Peyer's patch (tissue), 4 donors: ENCODE measurements around the gene CCM2.

ENCODE experiments used
- CTCF ChIP-seq, 6 experiments: fragments of 450-650 bp in 4 of 6; fragments of 200-600 bp in 2 of 6; sonication (generic) in 1 of 6; IDR thresholded peaks; one replicate each; pipeline ENCODE4 v1.5.1; 2017 to 2019; ENCODE audit warnings: antibody characterized with exemption in 6 of 6, mild to moderate bottlenecking in 3 of 6, moderate library complexity in 1 of 6
- POLR2A ChIP-seq, 2 donors: fragments of 450-650 bp; IDR thresholded peaks; one replicate each; pipeline ENCODE4 v1.5.1; 2017; ENCODE audit warnings: antibody characterized with exemption in 2 of 2, mild to moderate bottlenecking in 2 of 2, moderate library complexity in 2 of 2

GRCh38 chr7:45122975-45123860 is 123.2 kb downstream of the CCM2 start:
- TF ChIP-seq CTCF (IDR thresholded peaks at IDR 0.05) (no peak), POLR2A (IDR thresholded peaks at IDR 0.05) (no peak)
